Mesenteric fat pad (tissue), 1 donor: ENCODE measurements around the gene DYTN. TPM values are rescaled to one million over a fixed set of nuclear protein-coding genes. Genes with fewer than 3 reads are reported as not detected.
"Not testable (repeated sequence)": the region's sequence is repeated elsewhere in the genome, so short reads cannot be mapped to it uniquely, and the experiment has no call there.

Experiments
- DNase-seq: peaks from one replicate; pipeline ENCODE4 v3.0.0-alpha.2; 2020; ENCODE audit warnings: low spot score
- long read RNA-seq: library from polyadenylated mRNA; unstranded; transcript quantifications from one replicate; pipeline ENCODE4 v2.0.0, GENCODE V29; 2020
- total RNA-seq: library from RNA; stranded (reverse); fragmentation: NEBNext Ultra II Directional; extraction: Animal tissue kit (Norgen Biotek cat#: 25700); gene quantifications from one replicate; pipeline ENCODE4 v1.2.1, GENCODE V29; 2021
- donor health status: DM: yes; HTN: yes; CAD: no.

DYTN gene
- not detected for total RNA-seq
- long read RNA-seq, result 0 reads

DNA sequence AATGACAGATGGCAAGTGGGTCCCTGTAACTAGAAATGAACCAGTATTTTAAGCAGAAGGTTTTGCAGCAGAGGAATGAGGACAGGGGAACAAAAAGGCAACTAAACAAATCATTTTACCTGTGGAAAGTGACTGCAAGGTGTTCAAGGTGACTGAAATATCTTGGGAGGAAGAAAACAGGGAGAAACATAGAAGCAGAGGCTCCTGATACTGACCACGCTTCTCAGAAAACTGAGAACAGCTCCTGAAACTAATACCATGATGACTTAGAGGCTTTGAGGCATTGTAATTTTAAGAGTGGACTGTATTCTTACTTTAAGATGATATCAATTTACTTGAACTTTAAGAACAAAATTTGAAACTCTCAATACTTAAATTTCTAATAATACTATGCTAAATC is at the start of gene DYTN:
DYTN (minus strand) TSS at position 101 of the 400 bp plus-strand sequence. CDS start 117 bp downstream, outside the sequence.
- no peak for DNase-seq

DNA sequence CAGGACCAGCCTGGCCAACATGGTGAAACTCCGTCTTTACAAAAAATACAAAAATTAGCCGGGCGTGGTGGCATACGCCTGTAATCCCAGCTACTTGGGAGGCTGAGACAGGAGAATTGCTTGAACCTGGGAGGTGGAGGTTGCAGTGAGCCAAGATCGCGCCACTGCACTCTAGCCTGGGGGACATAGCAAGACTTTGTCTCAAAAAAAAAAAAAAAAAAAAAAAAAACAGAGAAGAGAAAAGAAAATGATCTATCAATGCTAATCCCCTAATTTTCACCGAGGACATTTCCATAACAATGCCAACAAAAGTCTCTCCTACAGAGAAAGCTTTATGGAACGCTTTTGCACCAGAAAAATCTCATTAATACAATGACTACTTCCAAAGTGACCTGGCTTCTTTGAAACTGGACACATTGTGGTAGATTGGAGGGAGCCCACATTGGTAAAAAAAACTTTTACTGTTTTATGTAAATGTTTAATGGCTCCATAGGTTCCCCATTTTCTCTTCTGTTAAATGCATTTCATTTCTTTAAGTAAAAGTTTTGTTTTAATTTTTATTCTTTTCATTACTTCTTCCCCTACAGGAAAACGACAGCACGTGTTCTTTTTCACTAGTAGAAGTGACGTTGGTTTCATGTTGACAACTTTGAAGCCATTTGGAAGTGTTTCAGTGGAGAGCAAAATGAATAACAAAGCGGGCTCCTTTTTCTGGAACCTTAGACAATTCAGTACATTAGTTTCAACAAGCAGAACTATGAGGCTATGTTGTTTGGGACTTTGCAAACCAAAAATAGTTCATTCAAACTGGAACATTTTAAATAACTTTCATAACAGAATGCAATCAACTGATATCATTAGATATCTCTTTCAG is 48.1 kb upstream of the DYTN start:
- DNase-seq, result no peak

GRCh38 chr2:206765242-206766056 is 47.3 kb upstream of the DYTN start, which contains the start of the genes FASTKD2 and MDH1B:
FASTKD2 (plus strand) TSS chr2:206765606; CDS start chr2:206766694, 1,088 bp downstream.
MDH1B (minus strand) TSS chr2:206765328; CDS start chr2:206765271, 57 bp downstream.
- DNase-seq, result peak; percentile 95

DNA sequence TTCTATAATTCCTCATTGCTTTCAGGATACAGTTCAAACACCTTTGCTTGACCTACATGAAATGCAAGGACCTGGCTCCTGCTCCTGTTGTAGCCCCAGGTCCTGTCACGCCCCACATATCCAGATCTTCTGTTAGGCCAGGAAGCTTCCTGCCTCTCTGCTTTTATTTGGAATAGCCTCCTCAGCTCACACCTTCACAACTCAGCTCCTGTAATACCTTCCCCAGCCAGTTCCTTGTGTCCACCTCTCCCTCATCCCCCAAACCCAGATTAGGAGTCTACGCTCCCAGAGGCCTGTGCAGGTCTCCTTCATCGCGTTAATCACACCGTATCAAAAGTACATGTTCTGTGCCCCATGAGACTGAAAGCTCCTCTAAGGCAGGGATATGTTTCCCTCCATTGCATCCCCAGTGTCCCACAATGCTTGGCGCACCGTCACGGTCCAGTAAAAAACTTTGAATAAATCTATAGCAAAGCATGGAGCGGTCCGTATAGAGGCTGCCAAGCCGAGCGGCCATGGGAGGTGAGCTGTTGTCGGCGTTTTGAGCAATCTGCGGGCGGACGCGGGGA is 46.6 kb upstream of the DYTN start:
- DNase-seq, result no peak

DNA sequence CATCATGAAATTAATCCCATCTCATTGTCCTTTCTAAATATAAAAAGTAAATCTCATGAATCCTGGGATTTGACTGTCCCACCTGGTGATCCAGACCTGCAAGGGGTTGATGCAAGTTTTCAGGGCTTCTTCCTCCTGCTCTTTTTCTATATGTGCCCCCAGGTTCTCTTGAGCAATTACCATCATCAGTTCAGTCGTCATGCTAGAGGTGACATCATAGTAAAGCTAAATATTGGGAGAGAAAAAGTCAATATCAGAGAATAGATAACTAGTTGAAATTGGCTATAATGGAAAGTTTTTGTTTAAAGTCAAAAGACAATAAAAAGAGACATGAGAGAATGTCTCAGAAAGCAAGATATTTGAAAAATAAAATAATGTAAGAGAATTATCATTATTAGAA is 38.6 kb upstream of the DYTN start:
- DNase-seq, result no peak

- DNase-seq, result no peak
Observed at GRCh38 chr2:206740800-206741199, 22.6 kb upstream of the DYTN start.

GRCh38 chr2:206739271-206739670 is 21.1 kb upstream of the DYTN start:
- no peak for DNase-seq

GRCh38 chr2:206736935-206737334 is 18.7 kb upstream of the DYTN start:
- no peak for DNase-seq

- DNase-seq, result no peak
Observed at GRCh38 chr2:206733341-206733740, 15.1 kb upstream of the DYTN start.

GRCh38 chr2:206728277-206729199 is 10.3 kb upstream of the DYTN start:
- DNase-seq, result no peak

DNA sequence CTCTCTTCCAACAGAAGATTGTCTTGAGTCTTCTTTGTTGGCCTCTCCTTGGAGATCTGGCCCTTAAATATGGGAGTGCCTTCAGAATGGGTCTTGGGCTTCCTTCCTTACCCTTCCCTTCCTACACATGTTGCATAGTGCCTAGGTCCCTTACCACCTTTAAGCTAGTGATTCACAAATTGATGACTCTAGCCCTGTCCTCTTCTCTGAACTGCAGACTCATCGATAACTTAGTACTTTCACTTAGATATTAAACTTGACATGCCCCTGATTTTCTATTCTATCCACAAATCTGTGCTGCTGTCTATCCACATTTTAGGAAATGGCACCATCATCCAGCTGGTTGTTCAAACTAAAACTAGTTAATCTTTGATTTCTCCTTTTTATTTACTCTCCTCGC is 9.1 kb upstream of the DYTN start:
- no peak for DNase-seq

DNA sequence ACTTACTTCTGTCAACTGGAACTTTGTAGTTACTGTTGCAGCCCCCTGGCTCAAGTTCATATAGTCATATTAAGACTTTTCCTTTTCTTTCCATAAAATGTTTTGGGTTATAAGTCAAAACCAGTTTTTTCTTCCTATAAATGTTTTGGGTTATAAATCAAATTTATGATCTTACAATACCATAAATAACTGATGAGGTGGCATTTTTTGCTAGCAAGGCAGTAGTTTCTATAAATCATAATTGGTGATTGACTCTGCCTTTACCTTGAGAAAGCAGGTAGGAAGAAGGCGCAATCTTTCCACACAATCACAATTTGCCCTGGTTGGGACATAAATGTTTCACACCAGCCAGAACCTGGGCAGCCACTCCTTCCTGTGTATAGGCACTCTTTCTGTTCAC is 5.1 kb upstream of the DYTN start:
- DNase-seq, result no peak

DNA sequence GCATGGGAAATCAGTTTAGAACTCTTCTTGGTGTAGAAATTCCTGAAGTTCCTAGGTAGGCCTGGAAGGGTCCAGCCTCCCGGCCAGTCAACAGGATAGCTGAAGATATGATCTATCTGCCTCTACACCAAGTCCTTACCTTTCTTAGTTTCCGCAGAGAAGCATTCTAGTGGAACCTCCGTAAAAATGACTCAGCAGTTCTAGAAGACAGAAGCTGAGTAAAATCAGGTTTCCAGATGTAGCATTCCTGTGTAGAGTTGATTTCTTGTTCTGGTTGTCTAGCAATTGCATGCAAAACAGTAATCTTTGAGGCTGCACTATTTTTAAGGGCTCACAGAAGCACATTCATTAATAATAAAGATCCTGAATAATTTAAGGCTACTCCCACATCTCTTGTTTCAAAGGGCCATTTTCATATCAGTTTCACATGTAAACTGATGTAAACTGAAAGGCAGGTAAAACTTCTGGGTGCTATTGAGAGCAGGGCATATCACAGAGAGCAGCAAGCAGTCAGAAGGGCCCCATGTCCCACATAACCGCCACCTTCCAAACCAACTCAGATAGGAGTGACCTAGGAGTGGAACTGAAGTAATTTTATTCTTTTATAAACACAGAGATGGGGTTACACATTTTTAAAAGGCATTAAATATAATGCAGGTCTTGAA is 3.2 kb upstream of the DYTN start:
- DNase-seq, result no peak

- no peak for DNase-seq
Observed at GRCh38 chr2:206716623-206717022, 1.6 kb downstream of the DYTN start.

GRCh38 chr2:206715183-206715582 is 3.0 kb downstream of the DYTN start:
- not testable (repeated sequence) for DNase-seq

DNA sequence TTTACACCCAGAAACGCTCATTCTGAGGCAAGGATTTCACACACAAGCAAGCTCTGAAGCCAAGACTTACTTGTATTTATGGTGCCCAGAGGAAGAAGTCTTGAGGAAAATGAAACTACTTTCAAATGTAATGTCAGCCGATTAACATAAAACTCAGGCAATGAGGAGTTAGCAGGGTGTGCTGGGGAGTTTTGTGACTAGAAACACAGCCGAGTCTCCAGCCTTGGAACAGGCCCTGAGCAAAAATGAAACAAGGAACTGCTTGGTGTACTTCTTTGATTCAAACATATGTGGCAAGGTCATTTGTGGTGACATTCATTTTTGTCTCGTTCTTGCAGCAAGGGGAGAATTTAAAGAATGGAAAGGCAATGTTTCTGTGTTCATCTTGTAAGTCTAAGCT is 4.5 kb downstream of the DYTN start:
- DNase-seq, result no peak

GRCh38 chr2:206708286-206708685 is 9.9 kb downstream of the DYTN start:
- DNase-seq, result no peak

DNA sequence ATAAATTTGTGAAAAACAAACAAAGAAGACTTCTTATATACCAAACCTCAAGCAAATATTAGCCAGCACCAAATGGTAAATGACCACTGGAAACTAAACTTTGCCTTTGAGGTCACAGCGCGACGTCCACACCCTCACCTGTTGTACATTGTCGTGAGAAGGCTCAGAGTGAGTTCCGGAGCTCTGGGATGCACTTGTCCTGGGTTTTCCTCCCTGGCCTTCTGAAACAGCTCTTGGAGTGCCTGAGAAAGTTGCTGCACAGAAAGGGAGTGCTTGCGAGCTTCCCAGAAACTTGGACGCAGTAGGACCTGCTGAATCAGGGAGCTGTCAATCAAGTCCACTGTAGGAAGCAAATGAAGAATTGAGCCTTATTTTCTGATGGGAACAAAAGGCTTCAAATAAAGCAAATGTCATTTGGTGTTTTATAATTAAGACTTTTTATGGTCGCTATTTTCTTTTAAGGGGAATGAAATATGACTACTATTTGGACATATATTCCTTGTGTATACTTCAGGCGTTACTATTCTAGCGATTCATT is 11.0 kb downstream of the DYTN start:
- no peak for DNase-seq

DNA sequence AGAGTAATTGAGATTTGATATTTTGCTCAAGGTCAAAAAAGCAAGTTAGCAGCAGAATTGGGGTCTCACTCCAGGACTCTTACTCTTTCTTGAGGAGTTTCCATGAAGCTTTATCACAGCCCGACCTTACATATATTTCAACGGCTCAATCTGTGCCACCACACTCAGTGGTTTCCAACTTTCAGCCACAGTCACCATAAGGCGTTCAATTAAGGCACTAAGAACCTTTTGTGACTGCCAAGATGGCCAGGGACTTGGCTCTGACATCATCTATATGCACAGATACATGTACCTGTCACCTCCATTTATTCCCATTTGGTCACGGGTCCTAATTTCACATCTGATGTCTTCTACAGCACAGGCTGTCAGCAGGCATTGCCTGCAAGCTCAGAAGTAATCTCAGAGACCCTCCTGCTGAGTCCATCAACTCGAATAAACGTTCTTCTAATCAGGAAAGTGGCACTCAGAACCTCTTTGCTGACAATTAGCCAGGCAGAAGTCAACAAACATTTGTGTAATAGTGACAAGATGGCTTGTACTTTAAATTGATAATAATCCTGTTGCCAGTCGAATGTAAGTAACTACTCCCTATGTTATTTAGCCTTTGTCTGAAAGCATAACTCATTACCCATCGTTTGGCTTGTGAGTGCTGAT is 16.1 kb downstream of the DYTN start:
- no peak for DNase-seq
